Measurements from ENCODE around the gene SRGN. TPM values are rescaled to one million over a fixed set of nuclear protein-coding genes. Genes with fewer than 3 reads are reported as not detected.

SRGN gene
- total and polyA plus RNA-seq, 2 of the 8 experiments (the other 6 are each of a cell fraction or from before 2014, with no cell fraction given) = 0.06 TPM; not detected in 1

DNA sequence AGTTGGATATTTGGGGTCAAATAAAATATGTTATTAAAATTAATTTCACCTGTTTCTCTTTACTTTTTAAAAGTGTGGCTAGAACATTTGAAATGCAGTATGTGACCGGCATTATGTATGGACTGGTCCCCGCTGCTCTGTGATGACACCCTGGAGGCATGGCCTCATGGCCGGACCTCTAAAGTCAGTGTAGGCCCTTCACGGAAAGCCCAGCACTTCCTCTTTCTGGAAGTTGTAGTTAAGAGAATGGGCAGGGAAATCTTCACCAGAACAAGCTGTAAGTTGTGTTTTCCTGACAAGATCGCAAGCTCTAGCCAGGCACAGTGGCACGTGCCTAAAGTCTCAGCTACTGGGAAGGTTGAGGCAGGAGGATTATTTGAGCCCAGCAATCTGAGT is 38.3 kb upstream of the SRGN start (continued):
- TF ChIP-seq RFX5 (IDR thresholded peaks at IDR 0.05; ENCODE audit: borderline replicate concordance, low read depth, low read length) (no peak), JUN (IDR thresholded peaks at IDR 0.05; ENCODE audit: low read depth, low read length) (no peak)
